ENCODE results near the gene USP12. TPM values are rescaled to one million over a fixed set of nuclear protein-coding genes. Genes with fewer than 3 reads are reported as not detected.

USP12 gene
- total RNA-seq, 2 experiments from 2014 or later = 9.9 to 27.6 TPM

DNA sequence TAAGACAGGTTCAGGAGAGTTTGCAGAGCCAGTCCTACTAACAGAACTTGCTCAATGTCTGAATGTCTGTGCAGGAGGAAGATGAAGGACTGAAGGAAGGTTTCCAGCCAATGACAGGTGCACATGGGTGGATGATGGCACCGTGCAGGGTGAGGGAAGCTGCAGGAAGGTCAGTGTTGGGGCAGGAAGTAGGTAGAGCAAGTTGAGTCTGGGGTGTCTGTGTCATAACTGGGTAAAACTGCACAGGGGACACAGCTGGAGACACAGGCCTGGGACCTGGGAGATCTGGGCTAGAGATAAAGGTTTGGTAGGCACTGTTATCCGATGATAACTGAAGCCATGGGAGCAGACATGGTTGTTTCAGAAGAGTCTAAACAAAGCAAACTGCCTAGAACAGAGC lies 116.9 kb downstream of the USP12 start:
- no peaks in the 10 kb centered on the region for H3K9me2 ChIP-seq (ENCODE audit: insufficient read depth, low read length)
- CTCF ChIA-PET (ENCODE audit: unreplicated experiment) = no interaction called here
- POLR2A ChIA-PET = no interaction called here
- no peak for DNase-seq (ENCODE audit: low spot score)
- no peak overlapping the region for H3K27ac ChIP-seq (ENCODE audit: low read depth, low read length, poor library complexity, severe bottlenecking)
- H3K4me1 ChIP-seq (ENCODE audit: insufficient read depth, low read length, poor library complexity, severe bottlenecking) = no peaks in the 10 kb centered on the region
- no peaks in the 10 kb centered on the region for H3K79me2 ChIP-seq (ENCODE audit: insufficient read depth, low read depth, low read length)
- TF ChIP-seq, protein P1, sequence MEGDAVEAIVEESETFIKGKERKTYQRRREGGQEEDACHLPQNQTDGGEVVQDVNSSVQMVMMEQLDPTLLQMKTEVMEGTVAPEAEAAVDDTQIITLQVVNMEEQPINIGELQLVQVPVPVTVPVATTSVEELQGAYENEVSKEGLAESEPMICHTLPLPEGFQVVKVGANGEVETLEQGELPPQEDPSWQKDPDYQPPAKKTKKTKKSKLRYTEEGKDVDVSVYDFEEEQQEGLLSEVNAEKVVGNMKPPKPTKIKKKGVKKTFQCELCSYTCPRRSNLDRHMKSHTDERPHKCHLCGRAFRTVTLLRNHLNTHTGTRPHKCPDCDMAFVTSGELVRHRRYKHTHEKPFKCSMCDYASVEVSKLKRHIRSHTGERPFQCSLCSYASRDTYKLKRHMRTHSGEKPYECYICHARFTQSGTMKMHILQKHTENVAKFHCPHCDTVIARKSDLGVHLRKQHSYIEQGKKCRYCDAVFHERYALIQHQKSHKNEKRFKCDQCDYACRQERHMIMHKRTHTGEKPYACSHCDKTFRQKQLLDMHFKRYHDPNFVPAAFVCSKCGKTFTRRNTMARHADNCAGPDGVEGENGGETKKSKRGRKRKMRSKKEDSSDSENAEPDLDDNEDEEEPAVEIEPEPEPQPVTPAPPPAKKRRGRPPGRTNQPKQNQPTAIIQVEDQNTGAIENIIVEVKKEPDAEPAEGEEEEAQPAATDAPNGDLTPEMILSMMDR (conservative IDR thresholded peaks at IDR 0.05; ENCODE audit: low read length) = no peak
- no peak for TF ChIP-seq EZH2phosphoT487 (IDR thresholded peaks at IDR 0.05; ENCODE audit: borderline replicate concordance, low read depth, low read length)
- intact Hi-C loops (cut with micrococcal nuclease; ENCODE audit: unreplicated experiment) = no loop called here
- no peak overlapping the region for H3K4me3 ChIP-seq (ENCODE audit: low read depth, low read length, poor library complexity, severe bottlenecking)
- H4K20me1 ChIP-seq (ENCODE audit: insufficient read depth, low read length) = no peaks in the 10 kb centered on the region
- no peak overlapping the region for H3K4me2 ChIP-seq (ENCODE audit: low read length)
- no peaks in the 10 kb centered on the region for H3K36me3 ChIP-seq (ENCODE audit: insufficient read depth, low read length)
- no peaks in the 10 kb centered on the region for H3K9me3 ChIP-seq (ENCODE audit: low read length)
- BruUV-seq (replicated peaks) = no TSS peak
- H2AFZ ChIP-seq (ENCODE audit: low read length) = no peak overlapping the region

DNA sequence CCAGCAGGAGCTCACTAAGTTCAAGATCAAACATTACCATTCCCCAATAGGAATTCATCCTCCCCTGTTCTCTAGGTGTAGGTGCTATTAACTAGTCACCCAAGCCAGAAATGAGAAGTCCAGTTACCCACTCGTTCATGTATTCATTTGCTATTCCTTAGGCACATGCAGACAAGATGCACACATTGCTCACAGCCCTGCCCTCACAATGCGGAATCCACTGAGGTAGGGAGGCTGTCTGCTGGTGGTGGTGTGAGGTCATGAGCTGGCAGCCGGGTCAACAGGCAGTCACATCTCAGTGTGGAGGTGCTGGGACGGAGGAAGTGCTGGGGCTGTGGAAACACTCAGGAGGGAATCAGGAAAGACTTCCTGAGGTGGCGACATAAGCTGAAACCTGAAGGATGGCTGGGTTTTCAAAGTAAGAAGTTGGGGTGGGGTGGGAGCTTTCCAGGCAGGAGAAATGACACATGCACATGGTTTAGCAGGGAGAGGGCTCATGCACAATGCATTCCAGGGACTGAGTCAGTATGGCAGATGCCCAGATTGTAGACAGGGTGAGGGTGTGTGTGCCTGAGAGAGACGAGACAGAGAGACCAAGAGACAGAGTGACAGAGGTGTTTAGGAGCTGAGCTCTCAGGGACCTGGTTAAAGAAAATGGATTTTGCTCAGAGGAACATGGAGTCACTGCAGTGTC lies 117.6 kb downstream of the USP12 start:
- Histone ChIP-seq H3K4me2 (ENCODE audit: low read length) (no peak overlapping the region), H3K79me2 (ENCODE audit: insufficient read depth, low read depth, low read length) (no peaks in the 10 kb centered on the region), H3K36me3 (ENCODE audit: insufficient read depth, low read length) (no peaks in the 10 kb centered on the region), H3K4me1 (ENCODE audit: insufficient read depth, low read length, poor library complexity, severe bottlenecking) (no peaks in the 10 kb centered on the region), H3K9me3 (ENCODE audit: low read length) (no peaks in the 10 kb centered on the region), H3K4me3 (ENCODE audit: low read depth, low read length, poor library complexity, severe bottlenecking) (no peak overlapping the region), H2AFZ (ENCODE audit: low read length) (no peak overlapping the region), H4K20me1 (ENCODE audit: insufficient read depth, low read length) (no peaks in the 10 kb centered on the region), H3K27ac (ENCODE audit: low read depth, low read length, poor library complexity, severe bottlenecking) (no peak overlapping the region), H3K9me2 (ENCODE audit: insufficient read depth, low read length) (no peaks in the 10 kb centered on the region)
- no peak for DNase-seq (ENCODE audit: low spot score)
- no TSS peak for BruUV-seq (replicated peaks)
- TF ChIP-seq, protein P1 (conservative IDR thresholded peaks at IDR 0.05; ENCODE audit: low read length) = no peak
- no peak for TF ChIP-seq EZH2phosphoT487 (IDR thresholded peaks at IDR 0.05; ENCODE audit: borderline replicate concordance, low read depth, low read length)
- POLR2A ChIA-PET = no interaction called here
- CTCF ChIA-PET (ENCODE audit: unreplicated experiment) = no interaction called here
- intact Hi-C loops (cut with micrococcal nuclease; ENCODE audit: unreplicated experiment) = no loop called here

DNA sequence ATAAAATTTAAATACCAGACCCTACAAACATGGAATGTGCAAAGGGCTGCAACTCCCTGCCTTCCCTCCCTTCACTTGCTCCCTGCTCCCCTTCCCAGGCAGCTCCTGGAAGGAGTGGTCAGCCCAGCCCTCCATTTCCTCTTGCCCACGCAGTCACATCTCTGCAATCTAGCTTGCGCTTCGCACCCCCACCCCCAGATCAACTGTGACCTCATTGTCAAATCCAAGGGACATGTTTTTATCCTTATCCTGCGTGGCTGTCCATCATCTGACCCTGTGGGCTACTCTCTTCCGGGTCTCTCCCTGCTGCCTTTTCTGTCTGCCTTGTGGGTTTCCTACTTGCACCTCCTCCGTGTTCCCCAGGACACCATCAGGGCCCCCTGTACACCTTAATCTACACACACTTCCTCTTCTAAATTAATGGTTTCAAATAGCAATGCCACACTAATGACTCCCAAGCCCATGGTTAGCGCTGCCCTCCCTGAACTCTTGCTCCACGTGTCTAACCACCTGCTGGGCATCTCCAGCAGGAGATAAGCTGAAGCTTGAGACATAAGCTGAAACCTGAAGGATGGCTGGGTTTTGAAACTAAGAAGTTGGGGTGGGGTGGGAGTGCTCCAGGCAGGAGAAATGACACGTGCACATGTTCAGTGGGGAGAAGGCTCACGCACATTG lies 118.3 kb downstream of the USP12 start:
- POLR2A ChIA-PET = interaction anchor here (0.6 kb wide), 1 partner anchor 13 kb away, joined by 5 read pairs; no protein-coding TSS in a partner anchor

More for the DNA sequence above, 118.3 kb downstream of the USP12 start:
- no peaks in the 10 kb centered on the region for H3K9me3 ChIP-seq (ENCODE audit: low read length)
- H3K36me3 ChIP-seq (ENCODE audit: insufficient read depth, low read length) = no peaks in the 10 kb centered on the region
- H3K4me1 ChIP-seq (ENCODE audit: insufficient read depth, low read length, poor library complexity, severe bottlenecking) = no peaks in the 10 kb centered on the region
- intact Hi-C loops (cut with micrococcal nuclease; ENCODE audit: unreplicated experiment) = no loop called here
- H3K4me3 ChIP-seq (ENCODE audit: low read depth, low read length, poor library complexity, severe bottlenecking) = no peak overlapping the region
- no peak overlapping the region for H2AFZ ChIP-seq (ENCODE audit: low read length)
- DNase-seq (ENCODE audit: low spot score) = no peak
- CTCF ChIA-PET (ENCODE audit: unreplicated experiment) = no interaction called here
- H3K27ac ChIP-seq (ENCODE audit: low read depth, low read length, poor library complexity, severe bottlenecking) = no peak overlapping the region
- no peak for TF ChIP-seq EZH2phosphoT487 (IDR thresholded peaks at IDR 0.05; ENCODE audit: borderline replicate concordance, low read depth, low read length)
- TF ChIP-seq, protein P1 (conservative IDR thresholded peaks at IDR 0.05; ENCODE audit: low read length) = no peak
- no peaks in the 10 kb centered on the region for H4K20me1 ChIP-seq (ENCODE audit: insufficient read depth, low read length)
- H3K79me2 ChIP-seq (ENCODE audit: insufficient read depth, low read depth, low read length) = no peaks in the 10 kb centered on the region
- H3K9me2 ChIP-seq (ENCODE audit: insufficient read depth, low read length) = no peaks in the 10 kb centered on the region
- H3K4me2 ChIP-seq (ENCODE audit: low read length) = no peak overlapping the region
- no TSS peak for BruUV-seq (replicated peaks)
